Kasumi-1 (cell line): ENCODE data around the gene HSPG2.
A peak's percentile ranks its signal among the peaks of the same experiment; 100 is the strongest.
"Not testable (repeated sequence)": the region's sequence is repeated elsewhere in the genome, so short reads cannot be mapped to it uniquely, and the experiment has no call there.

Experiments
- DNase-seq, 2 experiments: peaks; one replicate each; lab custom pipeline; 2025; lab: John Stamatoyannopoulos, UW

Gene HSPG2

GRCh38 chr1:21823980-21824702 lies 113.0 kb downstream of the HSPG2 start:
- no peak for DNase-seq

- DNase-seq: peak; percentile 80 to 88
Measured at GRCh38 chr1:21823206-21823979, 113.7 kb downstream of the HSPG2 start.

GRCh38 chr1:21822349-21822748 lies 114.8 kb downstream of the HSPG2 start:
- DNase-seq: no peak

DNA sequence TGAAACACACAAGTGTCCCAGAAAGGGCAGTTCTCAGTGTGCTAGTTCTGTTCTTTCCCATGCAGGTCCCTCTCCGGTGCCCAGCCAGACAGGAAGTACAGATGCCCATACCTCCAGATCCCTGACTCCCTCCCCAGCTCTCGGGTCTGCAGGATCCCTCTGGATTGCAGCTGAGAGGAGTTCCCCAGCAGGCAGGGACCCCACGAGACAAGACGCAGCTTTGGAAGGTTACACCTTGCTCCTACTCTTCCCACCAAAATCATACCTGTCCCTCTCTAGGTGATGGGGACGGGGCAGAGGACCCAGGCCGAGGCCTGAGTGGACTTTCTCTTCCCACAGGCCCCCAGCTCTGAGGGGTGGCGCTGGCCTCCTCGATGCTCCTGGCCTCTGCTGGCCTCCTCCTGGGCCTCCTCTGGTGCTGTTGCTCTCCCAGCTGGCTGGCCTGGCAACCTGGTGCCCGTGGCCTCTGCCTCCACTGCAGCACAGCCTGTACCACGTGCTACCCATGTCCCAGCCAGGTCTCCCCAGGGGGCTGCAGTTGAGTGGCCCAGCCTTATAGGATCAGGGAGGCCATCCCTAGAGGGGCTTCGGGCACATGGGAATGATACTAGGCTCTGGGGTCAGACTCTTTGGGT lies 115.6 kb downstream of the HSPG2 start:
- no peak for DNase-seq

DNA sequence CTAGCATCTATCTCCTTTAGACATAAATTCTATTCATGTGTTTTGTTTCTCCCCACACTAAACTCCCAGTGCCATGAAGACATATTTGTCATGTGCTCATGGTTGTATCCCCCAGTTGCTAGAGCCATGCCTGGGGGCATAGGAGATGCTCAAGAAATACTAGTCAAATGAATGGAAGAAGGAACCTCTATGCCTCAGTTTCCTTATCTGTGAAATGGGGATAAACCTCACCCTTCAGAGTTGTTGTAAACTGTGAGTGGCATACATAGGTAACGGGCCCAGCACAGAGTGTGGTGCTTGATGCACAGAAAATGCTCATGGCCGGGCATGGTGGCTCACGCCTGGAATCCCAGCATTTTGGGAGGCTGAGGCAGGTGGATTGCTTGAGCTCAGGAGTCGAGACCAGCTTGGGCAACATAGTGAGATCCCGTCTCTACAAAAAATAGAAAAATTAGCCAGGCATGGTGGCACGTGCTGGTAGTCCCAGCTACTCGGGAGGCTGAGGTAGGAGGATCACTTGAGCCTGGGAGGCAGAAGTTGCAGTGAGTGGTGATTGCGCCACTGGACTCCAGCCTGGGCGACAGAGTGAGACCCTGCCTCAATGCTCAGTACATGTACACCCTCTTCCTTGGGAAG lies 116.4 kb downstream of the HSPG2 start:
- DNase-seq: no peak

- peak; percentile 76 to 80 for DNase-seq
Measured at GRCh38 chr1:21818656-21819055, 118.5 kb downstream of the HSPG2 start.

DNA sequence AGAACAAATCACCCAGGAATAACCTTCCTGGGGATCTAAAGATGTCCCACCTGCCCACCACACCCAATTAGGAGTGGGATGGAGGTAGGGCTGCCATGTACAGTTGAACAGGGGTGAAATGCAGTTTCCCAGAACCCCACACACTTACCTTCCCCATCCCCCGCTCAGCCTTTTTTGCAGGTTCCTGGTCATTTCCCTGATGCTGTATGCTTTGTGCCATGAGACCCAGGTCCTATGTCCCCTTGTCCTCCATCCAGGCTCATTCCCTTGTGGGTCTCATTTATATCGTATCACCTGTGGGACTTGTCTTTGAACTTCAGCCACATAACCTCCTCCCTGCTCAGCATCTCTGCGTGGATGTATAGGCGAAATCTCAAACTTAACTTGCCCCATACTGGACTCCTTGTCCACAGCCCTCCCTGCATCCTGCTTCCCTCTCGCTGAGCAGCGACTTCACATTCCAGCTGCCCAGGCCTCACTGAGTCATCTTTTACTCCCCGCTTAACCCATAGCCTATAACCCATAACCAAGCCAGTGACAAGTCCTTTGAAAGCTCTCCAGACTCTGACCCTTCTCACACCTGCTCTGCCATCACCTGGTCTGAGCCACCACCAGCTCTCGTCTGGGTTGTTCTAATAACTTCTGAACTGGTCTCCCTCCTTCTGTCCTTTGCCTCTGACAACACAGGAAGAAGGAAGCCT lies 120.4 kb downstream of the HSPG2 start:
- DNase-seq: no peak

DNA sequence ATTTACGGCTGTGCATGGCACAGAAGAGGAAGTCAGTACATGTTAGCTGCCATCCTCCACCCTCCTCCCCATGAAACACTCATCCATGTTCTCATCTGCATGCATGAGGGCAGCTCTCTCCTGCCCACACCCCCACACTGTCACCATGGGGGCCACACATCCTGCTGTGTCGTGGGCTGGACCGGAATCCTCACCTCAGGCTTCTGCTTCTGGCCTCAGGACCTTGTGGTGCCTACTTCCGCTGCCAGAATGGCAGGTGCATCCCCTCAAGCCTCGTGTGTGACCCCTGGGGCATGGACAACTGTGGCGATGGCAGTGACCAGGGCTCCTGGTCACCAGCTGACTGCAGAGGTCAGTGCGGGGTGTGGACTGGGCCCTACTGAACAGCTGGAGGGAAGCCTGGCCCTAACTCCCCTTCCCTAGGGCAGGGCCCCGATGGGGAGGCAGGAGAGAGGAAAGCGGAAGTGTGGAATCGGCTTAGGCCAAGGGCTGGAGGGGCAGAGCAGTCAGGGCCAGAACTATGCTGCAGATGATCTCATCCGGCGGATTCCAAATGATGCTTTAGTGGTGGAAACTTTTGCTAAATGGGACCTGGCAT lies 121.3 kb downstream of the HSPG2 start:
- peak; percentile 14 for DNase-seq

DNA sequence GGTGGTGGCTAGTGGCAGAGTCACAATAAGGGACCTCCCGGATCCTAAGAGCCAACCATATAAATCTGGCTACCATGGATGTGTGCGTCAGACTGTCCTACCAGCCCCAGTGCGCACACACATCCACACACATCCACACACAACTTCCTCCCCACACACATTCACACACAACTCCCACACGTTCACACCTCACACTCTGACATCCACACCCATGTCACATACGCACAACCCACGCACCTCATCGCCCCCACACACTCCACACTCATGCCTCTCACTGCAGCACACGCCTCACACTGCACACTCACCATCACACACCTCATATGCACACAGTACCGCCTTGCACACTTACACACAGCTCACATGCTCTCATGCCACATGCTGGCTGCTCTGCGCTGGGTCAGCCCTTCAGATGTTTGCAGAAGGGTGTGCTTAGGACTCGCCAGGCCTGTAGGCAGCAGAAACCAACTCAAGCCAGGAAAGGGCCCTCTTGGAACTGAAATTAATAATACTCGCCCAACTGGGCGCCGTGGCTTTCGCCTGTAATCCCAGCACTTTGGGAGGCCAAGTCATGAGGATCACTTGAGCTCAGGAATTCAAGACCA lies 122.0 kb downstream of the HSPG2 start:
- DNase-seq: no peak

DNA sequence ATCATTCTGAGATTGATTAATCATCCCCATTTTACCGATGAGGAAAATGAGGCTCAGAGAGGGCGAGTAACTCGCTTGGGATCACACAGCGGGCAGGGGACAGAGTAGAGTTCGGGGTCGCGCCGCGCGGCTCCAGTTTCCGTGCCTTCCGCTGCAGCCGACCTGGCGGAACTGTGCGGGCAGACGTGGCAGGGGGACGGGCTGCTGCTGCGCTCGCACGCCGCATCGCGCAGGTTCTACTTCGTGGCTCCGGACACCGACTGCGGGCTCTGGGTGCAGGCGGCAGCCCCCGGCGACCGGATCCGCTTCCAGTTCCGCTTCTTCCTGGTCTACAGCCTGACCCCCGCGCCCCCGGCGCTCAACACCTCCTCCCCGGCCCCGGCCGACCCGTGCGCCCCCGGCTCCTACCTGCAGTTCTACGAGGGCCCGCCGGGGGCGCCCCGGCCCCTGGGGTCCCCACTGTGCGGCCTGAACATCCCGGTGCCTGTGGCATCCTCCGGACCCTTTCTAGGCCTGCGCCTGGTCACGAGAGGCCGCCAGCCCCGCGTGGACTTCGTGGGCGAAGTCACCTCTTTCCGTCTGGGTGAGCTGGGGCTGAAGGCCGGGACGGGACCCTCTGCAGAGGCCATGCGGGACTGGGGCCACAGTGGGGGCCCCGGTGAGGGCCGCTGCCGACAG lies 122.7 kb downstream of the HSPG2 start:
- DNase-seq: peak; percentile 47 to 50

DNA sequence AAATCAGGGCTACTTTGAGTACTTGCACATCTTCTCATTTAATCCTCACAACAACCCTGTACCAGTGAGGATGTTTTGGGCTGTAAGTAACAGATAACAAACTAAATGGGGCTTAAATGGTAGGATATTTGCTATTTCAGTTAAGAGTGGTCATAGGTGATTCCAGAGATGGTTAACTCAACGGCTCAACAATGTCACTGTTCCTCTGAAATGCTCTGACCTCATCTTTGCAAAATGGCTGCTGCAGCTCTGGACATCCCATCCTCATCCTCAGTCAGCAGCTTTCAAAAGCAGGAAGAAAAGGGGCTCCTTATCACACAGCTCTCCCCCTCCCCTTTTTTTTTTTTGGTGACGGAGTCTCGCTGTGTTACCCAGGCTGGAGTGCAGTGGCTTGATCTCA lies 123.6 kb downstream of the HSPG2 start:
- no peak for DNase-seq

GRCh38 chr1:21811875-21812305 lies 125.2 kb downstream of the HSPG2 start, which contains the start of gene LDLRAD2:
TSS of gene LDLRAD2 (plus strand) at chr1:21812265. CDS start at chr1:21812452, 187 bp downstream.
- DNase-seq: no peak

GRCh38 chr1:21804536-21804935 lies 132.6 kb downstream of the HSPG2 start:
- no peak for DNase-seq

DNA sequence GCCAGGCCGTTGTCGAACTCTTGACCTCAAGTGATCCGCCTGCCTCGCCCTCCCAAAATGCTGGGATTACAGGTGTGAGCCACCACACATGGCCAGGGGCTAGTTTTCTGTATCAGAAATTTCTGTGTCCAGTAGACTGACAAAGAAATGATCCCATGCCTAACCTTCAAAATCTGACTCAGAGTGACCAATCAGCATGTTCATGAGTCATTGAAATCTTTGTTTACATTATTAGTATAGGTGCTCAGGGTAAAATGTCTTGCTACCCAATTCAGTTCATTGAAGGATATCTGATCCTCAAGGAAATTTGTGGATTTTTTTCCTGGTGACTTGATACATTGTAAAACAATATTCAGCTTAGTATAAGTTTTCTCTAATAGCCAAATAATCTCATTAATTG lies 136.0 kb downstream of the HSPG2 start:
- DNase-seq: no peak

- DNase-seq: no peak
Measured at GRCh38 chr1:21799730-21800129, 137.4 kb downstream of the HSPG2 start.

GRCh38 chr1:21795075-21795474 lies 142.0 kb downstream of the HSPG2 start:
- DNase-seq: no peak

DNA sequence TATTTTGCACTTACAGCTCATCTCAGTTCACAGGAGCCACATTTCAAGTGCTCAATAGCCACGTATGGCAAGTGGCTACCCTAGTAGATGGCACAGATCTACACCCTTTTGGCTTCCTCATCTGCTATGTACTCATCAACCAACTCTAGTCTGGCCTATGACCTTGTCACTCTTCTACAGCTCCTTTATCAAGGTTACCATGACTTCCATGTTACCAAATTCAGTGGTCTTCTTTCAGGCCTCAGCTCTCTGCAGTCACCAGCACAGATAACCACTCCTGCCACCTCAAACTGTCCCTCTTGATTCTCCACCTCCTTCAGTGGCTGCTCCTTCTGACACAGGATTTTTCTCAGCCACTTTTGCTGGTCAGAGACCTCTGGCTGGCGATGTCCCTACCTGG lies 142.5 kb downstream of the HSPG2 start:
- DNase-seq: no peak

- no peak for DNase-seq
Measured at GRCh38 chr1:21793104-21793503, 144.0 kb downstream of the HSPG2 start.

- no peak for DNase-seq
Measured at GRCh38 chr1:21786640-21787039, 150.5 kb downstream of the HSPG2 start.

GRCh38 chr1:21785764-21786163 lies 151.3 kb downstream of the HSPG2 start:
- DNase-seq: not testable (repeated sequence)
